RKO (cell line): ENCODE measurements around the gene SERPIND1.
"Not testable (repeated sequence)": the region's sequence is repeated elsewhere in the genome, so short reads cannot be mapped to it uniquely, and the experiment has no call there.

ENCODE experiments used
- DNase-seq: peaks from one replicate; pipeline ENCODE4 v3.0.0-alpha.2; 2016; ENCODE audit warnings: low spot score

SERPIND1 gene, protein sequence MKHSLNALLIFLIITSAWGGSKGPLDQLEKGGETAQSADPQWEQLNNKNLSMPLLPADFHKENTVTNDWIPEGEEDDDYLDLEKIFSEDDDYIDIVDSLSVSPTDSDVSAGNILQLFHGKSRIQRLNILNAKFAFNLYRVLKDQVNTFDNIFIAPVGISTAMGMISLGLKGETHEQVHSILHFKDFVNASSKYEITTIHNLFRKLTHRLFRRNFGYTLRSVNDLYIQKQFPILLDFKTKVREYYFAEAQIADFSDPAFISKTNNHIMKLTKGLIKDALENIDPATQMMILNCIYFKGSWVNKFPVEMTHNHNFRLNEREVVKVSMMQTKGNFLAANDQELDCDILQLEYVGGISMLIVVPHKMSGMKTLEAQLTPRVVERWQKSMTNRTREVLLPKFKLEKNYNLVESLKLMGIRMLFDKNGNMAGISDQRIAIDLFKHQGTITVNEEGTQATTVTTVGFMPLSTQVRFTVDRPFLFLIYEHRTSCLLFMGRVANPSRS

DNA sequence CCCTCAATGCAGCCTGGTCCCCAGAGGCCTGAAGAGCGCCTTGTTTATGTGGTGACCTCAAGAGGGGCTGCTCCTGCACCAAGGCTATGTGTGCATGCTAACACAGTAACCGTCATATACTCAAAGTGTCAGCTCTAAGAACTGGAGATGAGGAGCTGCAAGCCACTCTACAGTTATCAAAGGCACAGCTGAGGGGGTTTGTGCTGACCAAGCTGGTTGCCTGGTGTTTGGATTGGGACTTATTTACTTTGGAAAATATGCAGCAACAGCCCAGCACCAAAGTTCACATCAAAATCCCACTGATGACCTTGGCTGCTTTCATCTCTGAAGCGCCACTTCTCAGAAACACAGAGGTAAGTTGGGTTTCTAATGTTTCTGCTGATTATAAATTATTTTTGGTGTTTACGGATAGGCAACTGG lies at the start of gene SERPIND1:
Gene SERPIND1, plus strand, starts transcription at position 321 of the 420 bp plus-strand sequence. CDS start 5,200 bp downstream, outside the sequence.
- DNase-seq = no peak

DNA sequence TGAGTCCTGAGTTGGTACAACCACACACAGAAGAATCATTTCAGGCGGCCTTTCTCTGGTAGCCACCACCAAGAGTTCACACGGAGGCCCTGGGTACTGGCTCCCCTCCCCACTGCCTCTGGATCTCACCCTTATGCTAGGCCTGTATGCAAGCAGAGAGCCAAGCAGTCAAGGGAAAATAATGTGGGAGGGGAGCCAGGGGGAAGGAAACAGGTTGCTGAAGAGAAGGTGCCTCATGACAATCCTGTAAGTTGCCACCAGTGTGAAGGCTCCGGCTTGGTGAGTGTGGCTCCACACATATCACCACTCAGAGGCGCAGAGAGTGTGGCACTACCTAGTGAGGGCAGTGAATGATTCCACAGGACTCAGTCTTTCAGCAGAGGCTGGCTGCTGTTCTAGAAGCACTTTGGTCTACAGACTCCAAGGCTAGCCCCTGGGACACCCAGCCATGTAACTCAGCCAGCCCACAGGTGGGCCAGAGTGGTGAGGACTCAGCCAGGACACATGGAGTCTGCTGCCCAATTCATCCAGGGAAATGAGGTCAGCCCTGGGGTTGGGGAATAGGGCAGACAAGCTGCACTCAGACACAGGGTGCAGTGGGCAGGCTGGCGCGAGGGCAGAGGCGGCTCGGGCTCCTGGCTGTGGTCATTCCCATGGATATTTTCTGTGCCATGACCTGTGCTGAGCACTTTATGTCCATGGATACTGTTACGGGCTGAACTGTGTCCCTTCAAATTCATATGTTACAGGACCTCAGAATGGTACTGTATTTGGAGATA lies 49.0 kb upstream of the SERPIND1 start:
- DNase-seq = no peak

DNA sequence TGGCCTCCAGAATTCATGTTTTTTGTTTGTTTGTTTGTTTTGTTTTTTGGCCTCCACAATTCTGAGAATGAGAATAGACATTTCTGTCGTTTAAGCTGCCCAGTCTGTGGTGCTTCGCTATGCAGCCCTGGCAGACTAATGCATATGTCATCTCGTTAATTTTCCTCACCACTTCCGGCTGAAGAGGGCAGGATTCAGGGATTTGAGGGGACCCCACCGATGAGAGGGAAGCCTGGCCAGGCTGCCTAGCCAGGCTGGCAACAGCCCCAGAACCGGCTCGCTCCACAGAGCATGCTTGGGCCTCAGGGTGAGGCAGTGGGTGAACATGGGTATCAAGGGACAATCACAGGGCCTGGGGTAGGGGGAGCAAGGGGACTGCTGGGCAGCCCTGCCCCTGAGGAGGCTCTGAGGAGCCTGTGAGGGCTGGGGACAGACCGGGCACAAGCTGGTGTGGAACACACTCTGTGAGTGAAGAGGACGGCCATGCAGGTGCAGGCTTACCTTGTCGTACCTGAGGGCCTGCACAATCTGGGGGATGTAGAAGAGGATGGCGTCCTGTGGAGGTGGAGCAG lies 47.8 kb upstream of the SERPIND1 start:
- no peak for DNase-seq

DNA sequence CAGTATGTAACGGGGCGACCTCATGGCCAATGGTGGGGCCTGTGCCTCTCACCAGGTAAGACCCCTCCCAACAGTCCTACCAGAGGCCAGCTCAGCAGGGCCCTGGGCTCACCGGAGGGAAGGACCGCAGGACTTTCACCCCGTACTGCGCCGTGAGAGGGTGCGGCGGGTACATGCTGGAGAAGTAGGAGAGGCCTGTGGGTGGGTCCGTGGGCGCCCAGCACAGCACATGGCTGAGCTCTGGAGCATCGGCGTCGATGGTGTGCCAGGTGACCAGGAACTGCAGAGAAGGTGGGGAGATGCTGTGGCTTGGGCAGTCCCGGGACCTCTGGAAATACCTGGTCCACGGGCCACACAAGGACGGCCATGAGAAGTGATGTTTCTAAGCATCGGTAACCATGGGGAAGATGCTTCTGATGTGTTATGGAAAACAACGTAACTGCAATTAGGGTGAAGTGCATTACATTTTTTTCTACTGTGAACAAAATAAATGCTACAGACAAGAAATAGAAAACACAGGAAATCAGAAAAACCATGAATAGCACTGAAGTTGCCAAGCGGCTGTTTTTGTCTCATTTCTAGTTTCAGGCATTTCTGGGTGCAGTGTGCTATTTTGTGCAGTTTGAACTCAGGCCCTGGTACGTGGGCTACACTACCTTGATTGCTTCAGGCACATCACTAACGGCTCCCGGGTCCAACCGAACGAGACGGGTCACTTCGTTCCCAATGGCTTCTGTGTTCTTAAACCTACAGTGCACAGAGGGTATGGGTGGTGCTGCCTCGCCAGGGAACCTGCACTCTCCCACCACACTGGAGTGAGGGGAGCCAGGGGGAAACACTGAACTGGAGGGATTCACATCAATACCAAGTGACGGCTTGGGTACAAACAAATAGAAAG lies 46.5 kb upstream of the SERPIND1 start:
- no peak for DNase-seq

DNA sequence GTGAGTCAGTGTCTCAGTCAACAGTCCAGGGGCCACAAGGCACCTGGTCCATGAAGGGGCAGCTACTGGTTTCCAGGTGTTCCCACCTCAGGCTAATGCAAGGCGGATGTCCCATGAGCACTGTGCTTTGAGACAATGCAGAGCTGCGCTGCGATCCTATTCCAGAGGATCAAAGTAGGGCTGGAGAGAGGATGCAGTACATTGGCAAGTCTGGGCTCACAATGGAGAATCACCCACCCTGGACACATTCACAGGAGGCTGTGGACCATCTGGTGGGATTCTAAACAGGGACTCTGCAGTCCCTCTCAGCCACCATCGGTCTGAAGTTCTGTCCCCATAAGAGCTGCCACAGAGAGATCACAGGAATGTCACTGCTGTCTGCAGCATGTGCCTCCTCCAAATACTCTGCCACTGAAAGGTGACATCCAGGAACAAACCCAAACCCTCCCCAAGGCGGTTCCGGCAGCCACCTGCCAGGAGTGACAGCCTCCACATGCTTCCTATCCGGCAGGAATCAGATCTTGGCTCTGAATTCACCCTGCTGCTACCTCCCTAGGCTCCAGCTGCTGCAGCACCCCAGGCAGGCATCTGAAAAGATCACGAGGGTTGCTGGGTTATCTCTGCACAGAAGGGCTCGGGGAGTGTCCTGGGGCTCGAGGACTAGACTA lies 45.3 kb upstream of the SERPIND1 start:
- DNase-seq = no peak

DNA sequence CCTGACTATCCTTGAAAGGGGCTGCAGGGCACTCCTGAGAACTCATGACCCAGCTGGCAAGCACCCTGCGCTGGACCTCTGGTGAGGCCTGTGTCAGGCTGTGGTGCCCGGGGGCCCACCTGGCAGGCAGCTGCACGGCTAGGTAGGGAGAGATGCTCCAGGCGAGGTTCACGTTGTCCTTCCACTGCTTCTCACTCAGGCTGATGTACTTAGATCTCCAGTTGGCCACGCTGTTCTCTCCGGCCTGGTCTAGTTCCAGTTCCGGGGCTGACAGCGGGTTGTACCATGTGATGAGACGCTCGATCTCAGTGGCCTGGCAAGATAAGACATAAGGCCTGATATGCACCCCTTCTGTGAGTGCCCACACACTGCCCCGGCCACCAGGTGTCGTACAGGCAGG lies 44.7 kb upstream of the SERPIND1 start:
- no peak for DNase-seq

DNA sequence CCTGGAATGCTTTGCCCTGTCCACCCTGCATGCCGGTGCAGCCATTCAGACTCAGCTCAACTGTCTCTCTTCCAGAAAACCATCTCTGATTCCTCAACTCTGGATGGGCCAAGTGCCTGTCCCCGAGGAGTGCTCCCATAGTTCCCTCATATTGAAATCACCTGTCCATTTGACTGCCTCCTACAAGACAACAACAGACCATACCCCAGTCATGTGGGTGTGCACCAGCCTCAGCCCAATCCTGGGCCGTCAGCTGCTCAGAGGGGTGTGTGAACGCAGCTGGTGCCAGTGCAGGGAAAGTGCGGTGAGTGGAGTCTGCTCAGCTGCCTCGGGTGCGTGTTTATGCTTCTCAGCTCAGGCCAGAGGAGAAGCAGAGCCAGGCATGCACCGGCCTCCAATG lies 41.5 kb upstream of the SERPIND1 start:
- not testable (repeated sequence) for DNase-seq

DNA sequence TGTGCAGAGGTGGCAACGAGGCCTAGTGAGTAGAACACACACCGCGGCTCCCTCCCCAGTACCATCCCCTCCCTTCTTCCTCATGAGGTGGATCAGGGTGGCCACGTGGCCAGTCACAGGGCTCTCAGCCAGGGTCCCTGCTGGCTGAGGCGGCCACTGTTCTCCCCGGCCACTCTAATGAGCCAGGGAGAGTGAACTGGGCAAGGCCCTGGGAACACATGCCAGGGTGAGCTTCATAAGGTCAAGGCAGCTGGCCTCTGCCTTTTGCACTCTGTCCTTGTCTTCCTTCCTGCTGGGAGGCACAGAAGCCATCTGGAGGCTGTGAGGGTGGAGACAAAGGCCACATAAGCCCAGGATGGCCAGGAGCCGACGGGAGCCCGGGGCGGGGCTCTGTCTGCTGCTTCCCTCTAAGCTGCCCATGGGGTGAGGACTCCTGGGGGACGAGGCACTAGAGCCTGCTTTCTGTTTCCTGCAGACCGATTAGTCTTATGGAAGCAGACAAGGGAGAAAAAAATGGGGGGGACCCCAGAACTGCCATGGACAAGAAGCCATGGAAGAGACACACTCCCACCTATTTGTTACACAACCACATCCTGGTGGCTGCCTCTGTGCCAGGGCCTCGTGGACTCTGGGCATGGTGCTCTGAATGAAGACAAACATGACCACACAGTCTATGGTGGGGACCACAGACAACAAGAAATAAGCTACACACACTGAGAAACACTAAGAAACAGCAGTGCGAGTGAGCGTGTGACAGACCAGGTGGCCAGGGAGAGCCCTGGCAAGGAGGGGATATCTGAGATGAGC lies 38.4 kb upstream of the SERPIND1 start:
- not testable (repeated sequence) for DNase-seq

DNA sequence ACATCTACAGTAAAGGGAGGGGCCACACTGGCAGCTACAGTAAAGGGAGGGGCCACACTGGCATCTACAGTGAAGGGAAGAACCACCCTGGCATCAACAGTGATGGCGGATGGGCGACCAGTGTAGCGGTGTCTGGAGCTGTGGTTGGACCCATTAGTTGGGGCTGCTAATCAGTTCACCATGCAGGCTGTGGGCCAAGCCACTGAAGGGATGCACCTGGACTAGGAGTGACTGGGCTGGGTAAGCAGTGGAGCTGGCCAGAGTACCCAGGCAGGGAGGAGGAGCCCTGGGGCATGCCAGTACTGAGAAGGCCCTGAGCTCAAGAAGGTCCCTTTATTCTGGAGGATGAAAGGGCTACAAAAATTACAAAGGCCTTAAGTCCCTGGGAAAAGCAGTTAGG lies 37.0 kb upstream of the SERPIND1 start:
- DNase-seq = not testable (repeated sequence)

DNA sequence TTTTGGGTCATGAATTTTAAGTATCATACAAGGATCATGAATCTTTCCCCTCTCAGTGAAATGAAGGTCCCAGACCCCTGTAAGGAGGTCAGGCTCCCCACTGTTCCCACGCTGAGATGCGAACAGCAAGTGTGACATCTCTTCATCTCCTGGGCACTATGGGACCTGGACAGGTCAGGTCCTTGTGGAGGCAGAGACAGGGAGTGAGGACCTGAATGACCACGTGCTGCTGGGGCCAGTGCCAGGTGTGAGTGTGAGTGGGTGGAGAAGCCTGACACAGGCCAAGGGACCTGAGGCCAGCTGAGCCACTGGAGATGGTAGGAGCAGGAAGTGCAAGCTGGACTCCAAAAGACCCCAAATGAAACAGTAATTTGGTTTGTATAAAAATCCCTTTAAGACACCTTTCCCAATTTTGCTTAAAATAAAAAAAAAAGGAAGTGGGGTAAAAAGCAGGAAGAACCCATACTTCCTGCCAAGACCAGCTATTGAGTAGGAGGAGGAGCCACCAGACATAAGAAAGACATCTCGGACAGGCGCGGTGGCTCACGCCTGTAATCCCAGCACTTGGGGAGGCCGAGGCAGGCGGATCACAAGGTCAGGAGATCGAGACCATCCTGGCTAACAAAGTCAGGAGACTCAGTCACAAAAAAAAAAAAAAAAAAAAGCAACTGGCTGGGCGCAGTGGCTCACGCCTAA lies 35.4 kb upstream of the SERPIND1 start:
- no peak for DNase-seq

DNA sequence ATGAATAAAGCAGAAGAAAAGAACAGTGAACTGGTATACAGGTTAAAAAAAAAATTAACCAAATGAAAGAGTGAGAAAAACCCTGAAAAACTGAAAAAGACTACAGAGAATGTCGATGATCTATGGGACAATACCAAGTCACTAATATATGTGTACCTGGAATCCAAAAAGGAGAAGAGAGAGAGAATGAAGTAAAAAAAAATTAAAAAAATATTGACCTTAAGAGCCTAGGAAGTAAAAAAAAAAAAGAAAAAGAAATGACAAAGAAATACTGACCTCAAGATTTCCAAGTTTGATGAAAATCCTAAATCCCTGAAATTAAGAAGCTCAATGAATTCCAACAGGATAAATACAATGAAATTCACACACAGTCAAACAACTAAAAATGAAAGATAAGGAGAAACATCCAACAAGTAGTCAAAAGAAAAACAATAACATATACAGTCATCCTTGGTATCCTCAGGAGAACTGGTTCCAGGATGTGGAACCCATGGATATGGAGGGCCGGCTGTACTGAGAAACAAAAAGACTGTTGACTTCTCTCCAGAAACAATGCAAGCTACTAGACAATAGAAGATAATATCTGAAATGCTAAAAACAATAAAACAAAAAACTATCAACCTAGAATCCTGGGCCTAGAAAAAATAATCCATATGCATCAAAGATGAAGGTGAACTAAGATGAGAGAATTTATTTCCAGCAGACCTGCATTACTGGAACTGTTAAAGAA lies 33.5 kb upstream of the SERPIND1 start:
- DNase-seq = no peak

DNA sequence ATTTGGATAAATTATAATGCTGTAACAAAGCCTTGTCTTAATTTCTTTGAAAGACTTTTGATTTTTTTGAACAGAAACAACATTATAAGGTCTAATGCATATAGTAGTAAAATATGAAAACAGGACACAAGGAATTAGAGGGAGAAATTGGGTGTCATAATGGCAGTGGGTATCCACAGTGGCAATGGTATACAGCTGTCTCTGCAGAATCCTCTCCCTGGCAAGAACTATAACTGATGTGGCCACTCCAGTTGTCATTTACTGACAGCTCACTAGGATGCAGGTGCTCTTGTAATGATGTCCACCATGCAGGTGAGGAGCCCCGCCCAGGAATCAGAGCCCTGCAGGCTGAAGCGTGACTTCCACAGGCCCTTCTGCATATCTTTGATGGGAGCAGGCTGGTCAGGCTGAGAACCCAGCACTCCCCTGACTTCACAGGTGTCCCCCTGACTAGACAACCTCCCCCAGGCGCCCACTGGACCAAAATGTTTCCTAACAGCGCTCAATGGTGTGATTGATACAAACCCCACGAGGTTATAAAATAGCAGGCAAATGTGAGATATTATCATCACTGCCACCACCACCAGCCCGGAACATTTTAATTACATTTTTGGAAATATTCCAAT lies 32.8 kb upstream of the SERPIND1 start:
- DNase-seq = no peak

DNA sequence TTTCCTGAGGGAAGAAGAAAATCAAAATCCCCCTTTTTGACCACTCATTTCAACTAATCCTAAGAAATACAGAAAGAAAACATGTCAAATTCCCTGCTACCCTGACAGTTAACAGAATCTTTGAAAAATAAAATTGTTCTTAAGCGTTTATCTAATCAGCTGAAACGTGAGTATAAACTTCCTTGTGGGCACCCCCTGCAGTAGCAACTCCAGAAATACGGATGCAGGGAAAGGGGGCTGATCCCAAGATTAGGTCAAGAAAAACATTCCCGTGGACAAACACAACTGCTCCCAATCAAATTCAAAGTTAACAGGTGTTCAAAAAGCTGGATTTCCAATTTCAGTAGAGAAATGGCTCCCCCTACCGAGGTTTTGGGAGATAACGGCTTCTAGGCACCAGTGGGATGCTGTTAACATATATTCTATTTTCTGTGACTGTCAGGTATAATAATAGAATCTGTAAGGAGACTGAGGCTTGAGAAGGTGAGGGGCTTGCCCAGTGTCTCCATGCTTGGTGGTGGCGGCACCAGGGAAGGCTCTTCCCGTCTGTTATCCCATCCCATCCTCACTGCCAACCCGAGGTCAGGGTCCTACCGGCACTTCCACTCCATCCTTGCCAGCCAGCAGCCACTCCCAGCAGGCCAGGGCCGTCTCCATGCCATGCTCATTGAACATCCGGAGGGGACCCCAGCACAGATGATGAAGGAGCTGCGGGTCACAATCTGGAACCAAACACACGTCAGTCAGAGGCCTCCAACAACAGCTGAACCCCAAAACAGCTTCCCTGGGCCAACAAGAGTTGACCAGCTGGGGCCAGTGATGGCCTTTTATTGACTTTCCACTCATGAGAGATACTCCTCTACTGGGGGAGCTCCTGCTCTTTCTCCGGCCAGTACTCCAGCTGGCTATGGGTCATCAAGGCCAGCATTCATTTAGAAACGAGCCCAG lies 32.0 kb upstream of the SERPIND1 start:
- peak; percentile 35 for DNase-seq

DNA sequence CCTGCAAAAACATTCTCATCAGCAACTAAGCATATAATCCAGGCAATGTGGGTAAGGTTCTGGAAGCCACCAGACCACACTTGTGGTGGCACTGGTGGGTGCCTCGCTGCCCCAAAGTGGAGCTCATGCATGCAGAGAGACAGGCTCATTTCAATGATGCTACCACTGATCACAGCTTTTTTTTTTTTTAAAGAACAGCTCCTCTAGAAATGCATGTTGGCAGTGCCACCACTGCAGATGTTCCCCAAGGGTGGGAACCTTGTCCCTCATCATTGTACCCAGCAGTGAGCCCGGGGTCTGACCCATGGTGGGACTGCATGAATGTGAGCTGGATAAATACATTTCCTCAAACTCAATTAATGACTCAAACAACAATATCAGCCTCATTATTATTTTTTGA lies 31.1 kb upstream of the SERPIND1 start:
- no peak for DNase-seq

DNA sequence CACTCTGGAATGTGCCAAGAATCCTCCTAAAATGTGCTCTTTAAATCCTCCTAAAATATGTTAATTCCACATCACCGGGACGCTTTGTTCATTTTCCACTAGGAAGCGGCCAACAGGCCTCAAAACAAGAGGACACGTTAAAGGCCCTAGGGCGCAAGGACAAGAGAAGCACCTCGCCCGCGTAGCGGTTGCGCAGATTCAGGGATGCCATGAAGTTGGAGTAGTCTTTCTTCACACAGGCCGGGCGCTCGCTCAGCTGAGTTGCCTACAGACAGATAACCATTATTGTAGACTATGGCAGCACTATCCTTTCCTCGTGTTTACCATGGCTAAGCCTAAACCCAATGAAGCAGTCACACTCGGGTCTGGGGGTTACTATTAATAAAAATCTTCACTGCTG lies 29.5 kb upstream of the SERPIND1 start:
- DNase-seq = no peak

DNA sequence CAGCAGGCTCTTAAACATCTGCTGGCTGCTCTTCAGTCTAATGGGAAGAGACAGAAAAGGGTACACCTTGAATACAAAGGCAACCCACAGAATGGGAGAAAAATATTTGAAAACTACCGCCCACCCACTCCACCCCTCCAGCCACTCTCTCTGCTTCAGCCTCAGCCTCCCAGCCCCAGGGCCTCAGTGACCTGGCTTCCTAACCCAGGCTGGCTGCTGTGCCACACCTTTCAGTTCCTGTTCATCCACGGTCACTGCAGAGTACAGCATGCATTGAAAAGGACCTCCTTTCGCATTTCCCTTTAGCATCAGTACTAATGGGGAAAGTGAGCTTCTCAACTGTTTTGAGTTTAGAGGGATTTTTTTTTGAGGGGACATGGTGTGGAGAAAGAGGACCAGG lies 28.8 kb upstream of the SERPIND1 start:
- no peak for DNase-seq

DNA sequence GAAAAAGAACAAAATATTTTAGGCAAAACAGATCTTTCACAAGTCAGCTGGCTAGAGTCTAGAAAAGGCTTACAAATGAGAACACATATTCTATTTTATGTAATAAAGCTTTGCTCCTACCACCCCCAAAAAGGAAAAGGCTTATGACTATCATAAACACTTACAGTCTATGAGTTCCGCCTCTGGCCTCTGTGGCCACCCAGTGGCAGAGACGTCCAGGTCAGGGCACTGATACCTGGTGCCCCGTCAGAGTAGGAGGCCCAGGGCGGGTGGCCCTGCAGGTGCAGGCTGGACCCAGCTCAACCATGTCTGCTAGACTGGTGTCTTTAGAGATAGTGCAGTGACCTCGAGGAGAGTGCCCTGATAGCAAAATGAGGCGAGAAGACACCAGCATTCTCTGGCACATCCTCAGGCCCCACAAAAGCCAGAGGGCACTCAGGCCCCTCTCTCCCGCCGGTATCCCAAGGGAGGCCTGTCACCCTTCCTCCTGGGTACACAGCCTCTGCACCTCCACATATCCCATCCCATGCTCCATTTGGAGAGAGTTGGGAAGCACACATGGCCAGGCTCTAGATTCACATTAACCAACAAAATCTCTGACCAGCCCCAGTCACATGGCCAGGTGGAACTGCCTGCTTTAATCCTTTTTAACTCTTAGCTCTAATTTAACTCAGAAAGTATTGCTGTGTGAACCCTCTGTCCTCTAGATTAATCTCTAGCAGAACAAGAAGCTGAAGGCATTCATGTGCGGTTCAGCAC lies 27.3 kb upstream of the SERPIND1 start:
- no peak for DNase-seq
